Measurements from ENCODE around the gene ZNF511.

ZNF511 gene

GRCh38 chr10:133353202-133353959 lies 44.7 kb downstream of the ZNF511 start:
- peaks cover 4% of the 10 kb centered on the region for H3K79me2 ChIP-seq (ENCODE audit: control insufficient read depth, insufficient read depth, low read length, poor library complexity)
- H3K18ac ChIP-seq (ENCODE audit: low read length), result no peak overlapping the region
- H4K91ac ChIP-seq (ENCODE audit: low read depth, low read length), result no peak overlapping the region
- no peak overlapping the region for H4K12ac ChIP-seq (ENCODE audit: low read depth, low read length)
- peaks cover 8 to 9% of the 10 kb centered on the region in 2 experiments for H3K4me1 ChIP-seq (ENCODE audit: control insufficient read depth in 1 of 2, insufficient read depth in 2 of 2, low read length in 2 of 2)
- no peak overlapping the region for H2BK12ac ChIP-seq (ENCODE audit: low read length)
- H3K14ac ChIP-seq (ENCODE audit: low read length), result no peak overlapping the region
- WGBS (ENCODE audit: extremely low coverage, insufficient coverage, insufficient read length), result no CpG with 5 or more reads among the region's 16 CpGs
- H2BK5ac ChIP-seq (ENCODE audit: low read depth, low read length, poor library complexity), result no peak overlapping the region
- H2BK120ac ChIP-seq (ENCODE audit: insufficient read depth, low read length, poor library complexity), result no peak overlapping the region
- peaks cover 4% of the 10 kb centered on the region for H3K9me3 ChIP-seq (ENCODE audit: insufficient read depth, low read depth, low read length)
- no peak overlapping the region for H2AFZ ChIP-seq (ENCODE audit: insufficient read depth, low read length, poor library complexity)
- no peak for DNase-seq
- H4K8ac ChIP-seq (ENCODE audit: low read depth, low read length), result no peak overlapping the region
- no peak overlapping the region for H3K27ac ChIP-seq (ENCODE audit: low read depth, low read length)
- no peaks in the 10 kb centered on the region for H3K27me3 ChIP-seq (ENCODE audit: insufficient read depth, low read length)
- H3K4me3 ChIP-seq (ENCODE audit: low read depth, low read length), result no peak overlapping the region
- no peak overlapping the region for H2AK5ac ChIP-seq (ENCODE audit: low read length)
- H3K4ac ChIP-seq (ENCODE audit: low read depth, low read length), result no peak overlapping the region
- peaks cover 4% of the 10 kb centered on the region in 2 experiments for H3K36me3 ChIP-seq (ENCODE audit: control insufficient read depth in 1 of 2, insufficient read depth in 2 of 2, low read length in 2 of 2)
- H3K23ac ChIP-seq (ENCODE audit: low read length), result no peak overlapping the region
- no peak overlapping the region for H3K9ac ChIP-seq (ENCODE audit: low read length)
- no peak overlapping the region for H3K4me2 ChIP-seq (ENCODE audit: low read length)
- peaks cover 6% of the 10 kb centered on the region for H3K79me1 ChIP-seq (ENCODE audit: low read length)

GRCh38 chr10:133353988-133354605 lies 45.4 kb downstream of the ZNF511 start:
- no peak overlapping the region for H4K91ac ChIP-seq (ENCODE audit: low read depth, low read length)
- H3K9me3 ChIP-seq (ENCODE audit: insufficient read depth, low read depth, low read length), result peaks cover 4% of the 10 kb centered on the region
- H3K23ac ChIP-seq (ENCODE audit: low read length), result no peak overlapping the region
- no peak overlapping the region for H4K12ac ChIP-seq (ENCODE audit: low read depth, low read length)
- H2AK5ac ChIP-seq (ENCODE audit: low read length), result no peak overlapping the region
- H3K4me2 ChIP-seq (ENCODE audit: low read length), result no peak overlapping the region
- H3K14ac ChIP-seq (ENCODE audit: low read length), result no peak overlapping the region
- H3K4me1 ChIP-seq (ENCODE audit: control insufficient read depth in 1 of 2, insufficient read depth in 2 of 2, low read length in 2 of 2), result peaks cover 8 to 9% of the 10 kb centered on the region in 2 experiments
- H3K4ac ChIP-seq (ENCODE audit: low read depth, low read length), result no peak overlapping the region
- peaks cover 6% of the 10 kb centered on the region for H3K79me1 ChIP-seq (ENCODE audit: low read length)
- no peak overlapping the region for H4K8ac ChIP-seq (ENCODE audit: low read depth, low read length)
- peaks cover 4% of the 10 kb centered on the region in 2 experiments for H3K36me3 ChIP-seq (ENCODE audit: control insufficient read depth in 1 of 2, insufficient read depth in 2 of 2, low read length in 2 of 2)
- no peak for DNase-seq
- no peak overlapping the region for H3K9ac ChIP-seq (ENCODE audit: low read length)
- no peak overlapping the region for H3K4me3 ChIP-seq (ENCODE audit: low read depth, low read length)
- no peak overlapping the region for H2BK120ac ChIP-seq (ENCODE audit: insufficient read depth, low read length, poor library complexity)
- H2BK12ac ChIP-seq (ENCODE audit: low read length), result no peak overlapping the region
- no peak overlapping the region for H2AFZ ChIP-seq (ENCODE audit: insufficient read depth, low read length, poor library complexity)
- no CpG with 5 or more reads among the region's 16 CpGs for WGBS (ENCODE audit: extremely low coverage, insufficient coverage, insufficient read length)
- no peak overlapping the region for H3K18ac ChIP-seq (ENCODE audit: low read length)
- H3K79me2 ChIP-seq (ENCODE audit: control insufficient read depth, insufficient read depth, low read length, poor library complexity), result peaks cover 4% of the 10 kb centered on the region
- no peak overlapping the region for H3K27ac ChIP-seq (ENCODE audit: low read depth, low read length)
- no peak overlapping the region for H2BK5ac ChIP-seq (ENCODE audit: low read depth, low read length, poor library complexity)
- H3K27me3 ChIP-seq (ENCODE audit: insufficient read depth, low read length), result no peaks in the 10 kb centered on the region

- no CpG with 5 or more reads among the region's 14 CpGs for WGBS (ENCODE audit: extremely low coverage, insufficient coverage, insufficient read length)
- no peak overlapping the region for H2BK12ac ChIP-seq (ENCODE audit: low read length)
These were observed 46.0 kb downstream of the ZNF511 start for GRCh38 chr10:133354672-133355240.

GRCh38 chr10:133355266-133355665 lies 46.6 kb downstream of the ZNF511 start:
- Histone ChIP-seq H3K9ac (ENCODE audit: low read length) (no peak overlapping the region), H3K18ac (ENCODE audit: low read length) (no peak overlapping the region), H3K36me3 (ENCODE audit: control insufficient read depth in 1 of 2, insufficient read depth in 2 of 2, low read length in 2 of 2) (peaks cover 4% of the 10 kb centered on the region in 2 experiments), H3K4me2 (ENCODE audit: low read length) (no peak overlapping the region), H3K4me3 (ENCODE audit: low read depth, low read length) (no peak overlapping the region), H2AK5ac (ENCODE audit: low read length) (no peak overlapping the region), H3K23ac (ENCODE audit: low read length) (no peak overlapping the region), H3K79me2 (ENCODE audit: control insufficient read depth, insufficient read depth, low read length, poor library complexity) (peaks cover 4% of the 10 kb centered on the region), H3K4ac (ENCODE audit: low read depth, low read length) (no peak overlapping the region), H3K79me1 (ENCODE audit: low read length) (peaks cover 6% of the 10 kb centered on the region), H3K27ac (ENCODE audit: low read depth, low read length) (no peak overlapping the region), H2BK120ac (ENCODE audit: insufficient read depth, low read length, poor library complexity) (no peak overlapping the region), H4K8ac (ENCODE audit: low read depth, low read length) (no peak overlapping the region), H2BK5ac (ENCODE audit: low read depth, low read length, poor library complexity) (no peak overlapping the region), H3K9me3 (ENCODE audit: insufficient read depth, low read depth, low read length) (no peaks in the 10 kb centered on the region), H3K27me3 (ENCODE audit: insufficient read depth, low read length) (no peaks in the 10 kb centered on the region), H3K14ac (ENCODE audit: low read length) (no peak overlapping the region), H2BK12ac (ENCODE audit: low read length) (no peak overlapping the region), H4K91ac (ENCODE audit: low read depth, low read length) (no peak overlapping the region), H4K12ac (ENCODE audit: low read depth, low read length) (no peak overlapping the region), H2AFZ (ENCODE audit: insufficient read depth, low read length, poor library complexity) (no peak overlapping the region), H3K4me1 (ENCODE audit: control insufficient read depth in 1 of 2, insufficient read depth in 2 of 2, low read length in 2 of 2) (peaks cover 8 to 9% of the 10 kb centered on the region in 2 experiments)
- no peak for DNase-seq
- no CpG with 5 or more reads among the region's 6 CpGs for WGBS (ENCODE audit: extremely low coverage, insufficient coverage, insufficient read length)

More at GRCh38 chr10:133354672-133355240, 46.0 kb downstream of the ZNF511 start:
- H4K8ac ChIP-seq (ENCODE audit: low read depth, low read length), result no peak overlapping the region
- H3K27me3 ChIP-seq (ENCODE audit: insufficient read depth, low read length), result no peaks in the 10 kb centered on the region
- no peak overlapping the region for H3K27ac ChIP-seq (ENCODE audit: low read depth, low read length)
- H4K12ac ChIP-seq (ENCODE audit: low read depth, low read length), result no peak overlapping the region
- H3K4me2 ChIP-seq (ENCODE audit: low read length), result no peak overlapping the region
- no peak overlapping the region for H3K18ac ChIP-seq (ENCODE audit: low read length)
- peaks cover 4% of the 10 kb centered on the region in 2 experiments for H3K36me3 ChIP-seq (ENCODE audit: control insufficient read depth in 1 of 2, insufficient read depth in 2 of 2, low read length in 2 of 2)
- H3K79me1 ChIP-seq (ENCODE audit: low read length), result peaks cover 6% of the 10 kb centered on the region
- peaks cover 8 to 9% of the 10 kb centered on the region in 2 experiments for H3K4me1 ChIP-seq (ENCODE audit: control insufficient read depth in 1 of 2, insufficient read depth in 2 of 2, low read length in 2 of 2)
- no peak overlapping the region for H2AK5ac ChIP-seq (ENCODE audit: low read length)
- H3K4me3 ChIP-seq (ENCODE audit: low read depth, low read length), result no peak overlapping the region
- H2AFZ ChIP-seq (ENCODE audit: insufficient read depth, low read length, poor library complexity), result no peak overlapping the region
- H3K23ac ChIP-seq (ENCODE audit: low read length), result no peak overlapping the region
- no peak for DNase-seq
- H3K14ac ChIP-seq (ENCODE audit: low read length), result no peak overlapping the region
- H2BK5ac ChIP-seq (ENCODE audit: low read depth, low read length, poor library complexity), result no peak overlapping the region
- no peak overlapping the region for H3K9ac ChIP-seq (ENCODE audit: low read length)
- H3K4ac ChIP-seq (ENCODE audit: low read depth, low read length), result no peak overlapping the region
- no peak overlapping the region for H4K91ac ChIP-seq (ENCODE audit: low read depth, low read length)
- H2BK120ac ChIP-seq (ENCODE audit: insufficient read depth, low read length, poor library complexity), result no peak overlapping the region
- H3K9me3 ChIP-seq (ENCODE audit: insufficient read depth, low read depth, low read length), result no peaks in the 10 kb centered on the region
- peaks cover 4% of the 10 kb centered on the region for H3K79me2 ChIP-seq (ENCODE audit: control insufficient read depth, insufficient read depth, low read length, poor library complexity)

Data from trophoblast cell (in vitro differentiated cells and primary cell).